ENCODE results near the gene CCDC171.

- TF ChIP-seq REST (IDR thresholded peaks at IDR 0.05) (no peak), SP1 (IDR thresholded peaks at IDR 0.05) (no peak), CTCF (IDR thresholded peaks at IDR 0.05; ENCODE audit: low read depth, low read length, missing input control) (no peak), JUND (IDR thresholded peaks at IDR 0.05) (no peak), MAX (IDR thresholded peaks at IDR 0.05) (no peak), EGR1 (IDR thresholded peaks at IDR 0.05; ENCODE audit: low read depth in 2 of 2) (no peak), ZBTB33 (IDR thresholded peaks at IDR 0.05) (no peak), YY1 (IDR thresholded peaks at IDR 0.05) (no peak), FOXA2 (IDR thresholded peaks at IDR 0.05) (no peak)
Measured at GRCh38 chr9:15885464-15885863, 332.6 kb downstream of the CCDC171 start.

Measured in liver (tissue), 3 donors.